Stomach (tissue), 9 donors: ENCODE results near the gene TRIM62. TPM values are rescaled to one million over a fixed set of nuclear protein-coding genes. Genes with fewer than 3 reads are reported as not detected.

Experiments used
- DNase-seq, 2 donors: peaks; one replicate each; pipeline versions ENCODE4 v3.0.0 to v3.0.0-alpha.2; 2013 to 2019
- H3K27ac ChIP-seq, 5 donors: fragments of 200-600 bp in 4 of 5; sonication (generic) in 4 of 5; one replicate each; pipeline ENCODE4 v1.5.1; 2013 to 2019; ENCODE audit warnings: mild to moderate bottlenecking in 1 of 5, moderate library complexity in 1 of 5
- H3K27me3 ChIP-seq, 3 donors: fragments of 200-600 bp; sonication (generic); one replicate each; pipeline ENCODE4 v1.5.1; 2017 to 2019; ENCODE audit warnings: mixed run types in 1 of 3
- H3K36me3 ChIP-seq, 4 donors: fragments of 200-600 bp; sonication (generic); 1 replicate in 3 of 4; 2 replicates in 1 of 4; pipeline ENCODE4 v1.5.1; 2016 to 2019
- H3K4me1 ChIP-seq, 4 donors: fragments of 200-600 bp; sonication (generic); one replicate each; pipeline ENCODE4 v1.5.1; 2016 to 2019
- H3K4me3 ChIP-seq, 4 donors: fragments of 200-600 bp; sonication (generic) in 3 of 4; one replicate each; pipeline ENCODE4 v1.5.1; 2016 to 2019; ENCODE audit warnings: mild to moderate bottlenecking in 1 of 4
- H3K9me3 ChIP-seq, 4 donors: fragments of 200-600 bp; sonication (generic); one replicate each; pipeline ENCODE4 v1.5.1; 2016 to 2019
- CTCF ChIP-seq, 7 experiments: fragments of 450-650 bp in 4 of 7; fragments of 200-600 bp in 3 of 7; sonication (generic) in 3 of 7; IDR thresholded peaks; one replicate each; pipeline ENCODE4 v1.5.1; 2016 to 2019; ENCODE audit warnings: antibody characterized with exemption in 7 of 7, control low read depth in 2 of 7, mild to moderate bottlenecking in 1 of 7
- EP300 ChIP-seq: sonication (generic); formaldehyde crosslinking; IDR thresholded peaks from one replicate; pipeline ENCODE4 v1.6.1; 2017; ENCODE audit warnings: antibody characterized with exemption
- POLR2A ChIP-seq, 4 donors: fragments of 450-650 bp; IDR thresholded peaks; one replicate each; pipeline ENCODE4 v1.6.1; 2016; ENCODE audit warnings: antibody characterized with exemption in 4 of 4, control low read depth in 2 of 4, mild to moderate bottlenecking in 1 of 4, moderate library complexity in 1 of 4
- POLR2AphosphoS5 ChIP-seq, 3 donors: sonication (generic); formaldehyde crosslinking; IDR thresholded peaks; one replicate each; pipeline ENCODE4 v1.6.1; 2016; ENCODE audit warnings: antibody characterized with exemption in 3 of 3
- WGBS, 5 donors: extraction: QIAGEN DNeasy Blood & Tissue Kit in 3 of 5; methylation state at CpG; one replicate each; pipeline versions ENCODE4 v1.1.5 to v1.1.7; 2013 to 2018; 5-methylcytosine and 5-hydroxymethylcytosine counted together
- intact Hi-C: fragments of 100-400 bp; cut with DNase I; formaldehyde crosslinking; loops from one replicate; pipeline ENCODE4 v1.15.1; 2023; ENCODE audit warnings: low total_unique reads
- polyA plus RNA-seq, 3 donors: library from polyadenylated mRNA; stranded (reverse); fragments of 200-250 nt; gene quantifications; one replicate each; pipeline ENCODE4 v1.2.3, GENCODE V29; 2013
- total RNA-seq, 5 donors: library from RNA; depleted of rRNA; stranded (reverse); fragments of >200 nt; gene quantifications; one replicate each; pipeline versions ENCODE4 v1.1.0 to v1.2.3, GENCODE V29; 2014 to 2016
- donor health status: healthy with polysubstance abuse.
- donor health status: Bipolar disorder and iron deficiency.
- donor health status: healthy.

Gene TRIM62
- total and polyA plus RNA-seq, 8 donors = 0.76 to 18.1 (median 3.1) TPM

GRCh38 chr1:33190701-33191100 lies 8.9 kb upstream of the TRIM62 start:
- WGBS, 5 donors = 62 to 72% (median 67%) methylated on average over 2 of the region's 2 CpGs
- peaks cover 0 to 13% (median 5%) of the 10 kb centered on the region in 3 donors for H3K27me3 ChIP-seq
- intact Hi-C loops = no loop called here
- H3K9me3 ChIP-seq = no peaks in the 10 kb centered on the region
- no peaks in the 10 kb centered on the region for H3K4me1 ChIP-seq
- no peak for DNase-seq
- no peaks in the 10 kb centered on the region for H3K36me3 ChIP-seq
- TF ChIP-seq POLR2AphosphoS5 (IDR thresholded peaks at IDR 0.05) = no peak
- no peak overlapping the region for H3K27ac ChIP-seq
- H3K4me3 ChIP-seq = no peak overlapping the region

GRCh38 chr1:33188572-33189275 lies 6.9 kb upstream of the TRIM62 start:
- no peaks in the 10 kb centered on the region for H3K36me3 ChIP-seq
- no peaks in the 10 kb centered on the region for H3K9me3 ChIP-seq
- 74 to 82% (median 75%) methylated on average over 5 to 6 of the region's 6 CpGs for WGBS, 5 donors
- TF ChIP-seq POLR2A (IDR thresholded peaks at IDR 0.05) (no peak), CTCF (IDR thresholded peaks at IDR 0.05) (no peak), POLR2AphosphoS5 (IDR thresholded peaks at IDR 0.05) (no peak), EP300 (no peak)
- no peak for DNase-seq
- intact Hi-C loops = no loop called here
- H3K27me3 ChIP-seq = peaks cover 0 to 13% (median 5%) of the 10 kb centered on the region in 3 donors
- no peak overlapping the region for H3K4me3 ChIP-seq
- H3K4me1 ChIP-seq = no peaks in the 10 kb centered on the region
- no peak overlapping the region for H3K27ac ChIP-seq

GRCh38 chr1:33186936-33187335 lies 5.1 kb upstream of the TRIM62 start:
- Histone ChIP-seq H3K27ac (no peak overlapping the region), H3K4me3 (no peak overlapping the region), H3K36me3 (no peaks in the 10 kb centered on the region), H3K9me3 (no peaks in the 10 kb centered on the region), H3K27me3 (peaks cover 0 to 7% (median 0%) of the 10 kb centered on the region in 3 donors), H3K4me1 (peaks cover 8 to 12% (median 10%) of the 10 kb centered on the region in 4 donors)
- intact Hi-C loops = no loop called here
- WGBS, 5 donors = 63 to 100% (median 95%) methylated on average over 1 of the region's 1 CpG
- TF ChIP-seq CTCF (IDR thresholded peaks at IDR 0.05) (no peak), POLR2A (IDR thresholded peaks at IDR 0.05) (no peak), EP300 (no peak), POLR2AphosphoS5 (IDR thresholded peaks at IDR 0.05) (no peak)
- DNase-seq = no peak

- H3K4me1 ChIP-seq = peaks cover 8 to 22% (median 19%) of the 10 kb centered on the region in 4 donors
- no peaks in the 10 kb centered on the region for H3K27me3 ChIP-seq
- DNase-seq = no peak
- intact Hi-C loops = no loop called here
- H3K27ac ChIP-seq = no peak overlapping the region
- H3K4me3 ChIP-seq = no peak overlapping the region
- H3K36me3 ChIP-seq = no peaks in the 10 kb centered on the region
- TF ChIP-seq EP300 (no peak), CTCF (IDR thresholded peaks at IDR 0.05) (no peak), POLR2A (IDR thresholded peaks at IDR 0.05) (no peak), POLR2AphosphoS5 (IDR thresholded peaks at IDR 0.05) (no peak)
- H3K9me3 ChIP-seq = no peaks in the 10 kb centered on the region
Measured at GRCh38 chr1:33185541-33185940, 3.7 kb upstream of the TRIM62 start.

GRCh38 chr1:33183306-33183705 lies 1.5 kb upstream of the TRIM62 start:
- WGBS, 5 donors = 80 to 90% (median 89%) methylated on average over 2 of the region's 2 CpGs
- no peak for DNase-seq
- no peak for TF ChIP-seq POLR2AphosphoS5 (IDR thresholded peaks at IDR 0.05)
- TF ChIP-seq POLR2A (IDR thresholded peaks at IDR 0.05) = no peak
- TF ChIP-seq CTCF (IDR thresholded peaks at IDR 0.05) = no peak
- TF ChIP-seq EP300 = no peak
- intact Hi-C loops = no loop called here
- Histone ChIP-seq H3K36me3 (peaks cover 0 to 6% (median 0%) of the 10 kb centered on the region in 4 donors), H3K9me3 (no peaks in the 10 kb centered on the region), H3K27ac (no peak overlapping the region), H3K27me3 (no peaks in the 10 kb centered on the region), H3K4me1 (peaks cover 12 to 29% (median 25%) of the 10 kb centered on the region in 4 donors), H3K4me3 (no peak overlapping the region)
